Activated naive CD8-positive, alpha-beta T cell (primary cell): ENCODE results near the gene HOXC9.

Source experiments
- H3K27ac Mint-ChIP-seq: one replicate; pipeline ENCODE4 v1.8.0; 2021; ENCODE audit warnings: mixed read lengths
- H3K27me3 Mint-ChIP-seq: one replicate; pipeline ENCODE4 v1.8.0; 2021; ENCODE audit warnings: mixed read lengths
- H3K36me3 Mint-ChIP-seq: one replicate; pipeline ENCODE4 v1.8.0; 2021; ENCODE audit warnings: mixed read lengths
- H3K4me1 Mint-ChIP-seq: one replicate; pipeline ENCODE4 v1.8.0; 2021; ENCODE audit warnings: low read depth, mixed read lengths
- H3K4me3 Mint-ChIP-seq: one replicate; pipeline ENCODE4 v1.8.0; 2021; ENCODE audit warnings: mild to moderate bottlenecking, mixed read lengths
- H3K9me3 Mint-ChIP-seq: one replicate; pipeline ENCODE4 v1.8.0; 2021; ENCODE audit warnings: low read depth, mixed read lengths

Gene HOXC9

GRCh38 chr12:54016051-54016450 is 16.1 kb downstream of the HOXC9 start:
- Mint-ChIP-seq H3K4me3 (no peak overlapping the region), H3K4me1 (peaks cover 24% of the 10 kb centered on the region), H3K27me3 (peaks cover 32% of the 10 kb centered on the region), H3K36me3 (no peaks in the 10 kb centered on the region), H3K27ac (no peak overlapping the region), H3K9me3 (no peaks in the 10 kb centered on the region)

GRCh38 chr12:54016478-54016964 is 16.6 kb downstream of the HOXC9 start:
- Mint-ChIP-seq H3K4me1 (peaks cover 20% of the 10 kb centered on the region), H3K4me3 (no peak overlapping the region), H3K27me3 (peaks cover 29% of the 10 kb centered on the region), H3K36me3 (no peaks in the 10 kb centered on the region), H3K27ac (no peak overlapping the region), H3K9me3 (no peaks in the 10 kb centered on the region)

GRCh38 chr12:54017027-54017788 is 17.2 kb downstream of the HOXC9 start:
- Mint-ChIP-seq H3K27me3 (peaks cover 31% of the 10 kb centered on the region), H3K36me3 (no peaks in the 10 kb centered on the region), H3K4me1 (peaks cover 18% of the 10 kb centered on the region), H3K9me3 (no peaks in the 10 kb centered on the region), H3K4me3 (peak overlapping the region; percentile 87), H3K27ac (no peak overlapping the region)

- H3K27ac Mint-ChIP-seq = peak overlapping the region; percentile 34
- no peaks in the 10 kb centered on the region for H3K9me3 Mint-ChIP-seq
- peak overlapping the region; percentile 87 for H3K4me3 Mint-ChIP-seq
- H3K27me3 Mint-ChIP-seq = peaks cover 31% of the 10 kb centered on the region
- peaks cover 18% of the 10 kb centered on the region for H3K4me1 Mint-ChIP-seq
- H3K36me3 Mint-ChIP-seq = no peaks in the 10 kb centered on the region
Observed at GRCh38 chr12:54017878-54018467, 18.0 kb downstream of the HOXC9 start.

GRCh38 chr12:54018468-54018984 is 18.6 kb downstream of the HOXC9 start:
- Mint-ChIP-seq H3K9me3 (no peaks in the 10 kb centered on the region), H3K27me3 (peaks cover 29% of the 10 kb centered on the region), H3K27ac (no peak overlapping the region), H3K4me1 (peaks cover 18% of the 10 kb centered on the region), H3K36me3 (no peaks in the 10 kb centered on the region), H3K4me3 (peak overlapping the region; percentile 57)

- Mint-ChIP-seq H3K4me1 (peaks cover 18% of the 10 kb centered on the region), H3K27ac (no peak overlapping the region), H3K27me3 (peaks cover 28% of the 10 kb centered on the region), H3K4me3 (peak overlapping the region; percentile 13), H3K36me3 (no peaks in the 10 kb centered on the region), H3K9me3 (no peaks in the 10 kb centered on the region)
Observed at GRCh38 chr12:54019091-54019811, 19.3 kb downstream of the HOXC9 start.

- Mint-ChIP-seq H3K4me3 (no peak overlapping the region), H3K27ac (no peak overlapping the region), H3K4me1 (peaks cover 14% of the 10 kb centered on the region), H3K27me3 (peaks cover 23% of the 10 kb centered on the region), H3K9me3 (no peaks in the 10 kb centered on the region), H3K36me3 (no peaks in the 10 kb centered on the region)
Observed at GRCh38 chr12:54019924-54020590, 20.1 kb downstream of the HOXC9 start.

GRCh38 chr12:54020591-54021405 is 20.8 kb downstream of the HOXC9 start:
- Mint-ChIP-seq H3K27me3 (peaks cover 22% of the 10 kb centered on the region), H3K4me3 (no peak overlapping the region), H3K4me1 (peaks cover 12% of the 10 kb centered on the region), H3K36me3 (no peaks in the 10 kb centered on the region), H3K27ac (no peak overlapping the region), H3K9me3 (no peaks in the 10 kb centered on the region)

GRCh38 chr12:54021432-54022013 is 21.6 kb downstream of the HOXC9 start:
- Mint-ChIP-seq H3K27me3 (peaks cover 24% of the 10 kb centered on the region), H3K36me3 (no peaks in the 10 kb centered on the region), H3K4me3 (no peak overlapping the region), H3K9me3 (no peaks in the 10 kb centered on the region), H3K4me1 (peaks cover 14% of the 10 kb centered on the region), H3K27ac (no peak overlapping the region)

- no peak overlapping the region for H3K4me3 Mint-ChIP-seq
- H3K9me3 Mint-ChIP-seq = no peaks in the 10 kb centered on the region
- no peaks in the 10 kb centered on the region for H3K36me3 Mint-ChIP-seq
- H3K27ac Mint-ChIP-seq = no peak overlapping the region
- peaks cover 33% of the 10 kb centered on the region for H3K27me3 Mint-ChIP-seq
- peaks cover 12% of the 10 kb centered on the region for H3K4me1 Mint-ChIP-seq
Observed at GRCh38 chr12:54022960-54023884, 23.3 kb downstream of the HOXC9 start.

- H3K4me3 Mint-ChIP-seq = no peak overlapping the region
- peaks cover 39% of the 10 kb centered on the region for H3K27me3 Mint-ChIP-seq
- H3K4me1 Mint-ChIP-seq = peaks cover 14% of the 10 kb centered on the region
- no peaks in the 10 kb centered on the region for H3K9me3 Mint-ChIP-seq
- H3K27ac Mint-ChIP-seq = no peak overlapping the region
- H3K36me3 Mint-ChIP-seq = no peaks in the 10 kb centered on the region
Observed at GRCh38 chr12:54024127-54024526, 24.2 kb downstream of the HOXC9 start.

- Mint-ChIP-seq H3K4me3 (no peak overlapping the region), H3K4me1 (peaks cover 18% of the 10 kb centered on the region), H3K27me3 (peaks cover 43% of the 10 kb centered on the region), H3K27ac (no peak overlapping the region), H3K9me3 (no peaks in the 10 kb centered on the region), H3K36me3 (no peaks in the 10 kb centered on the region)
Observed at GRCh38 chr12:54024581-54025305, 24.8 kb downstream of the HOXC9 start.
